ENCODE data around the gene HPD. TPM values are rescaled to one million over a fixed set of nuclear protein-coding genes. Genes with fewer than 3 reads are reported as not detected.
"Not testable (repeated sequence)": the region's sequence is repeated elsewhere in the genome, so short reads cannot be mapped to it uniquely, and the experiment has no call there.

HPD gene
- total RNA-seq, 1 experiment from 2014 or later: not detected

DNA sequence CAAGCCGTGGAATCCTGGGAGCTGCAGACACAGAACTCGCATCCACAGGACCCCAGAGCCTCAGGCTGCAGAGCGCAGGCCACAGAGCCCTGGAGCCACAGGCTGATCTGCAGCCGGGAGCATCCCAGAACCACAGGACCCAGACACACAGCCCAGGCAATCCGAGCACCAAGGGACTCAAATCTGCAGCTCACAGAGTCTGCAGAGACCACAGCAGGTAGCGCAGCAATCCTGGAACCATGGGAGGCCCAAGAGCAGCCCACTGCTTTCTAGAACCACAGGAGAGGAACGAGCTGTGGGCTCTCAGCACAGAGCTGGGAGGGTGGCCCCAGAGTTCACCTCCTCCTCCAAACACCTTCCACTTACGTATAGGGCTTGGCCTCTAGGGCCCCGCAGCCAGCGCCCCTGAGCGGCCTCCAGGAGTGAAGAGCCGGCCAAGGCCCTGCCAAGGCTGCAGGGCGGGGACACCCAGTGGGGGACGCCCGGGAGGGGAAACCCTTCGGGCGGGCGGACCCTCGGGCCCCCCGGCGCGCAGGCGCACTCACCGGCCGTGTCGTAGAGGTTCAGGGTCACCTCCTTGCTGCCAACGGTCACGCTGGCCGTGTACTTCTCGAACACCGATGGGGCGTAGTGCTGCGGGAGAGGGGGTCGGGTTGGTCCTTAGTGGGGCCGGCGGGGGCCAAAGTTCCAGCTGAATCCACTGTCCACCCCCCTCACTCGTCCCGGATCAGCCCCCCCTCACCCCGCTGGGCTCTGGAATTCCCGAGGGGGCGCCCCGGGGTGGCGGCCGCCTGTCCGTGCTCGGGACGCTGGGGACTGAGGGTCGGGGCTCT lies 65.8 kb downstream of the HPD start:
- peaks cover 7% of the 10 kb centered on the region; the same call in 1 of the 2 replicates for H3K36me3 ChIP-seq (ENCODE audit: low read depth, low read length)
- peaks cover 80% of the 10 kb centered on the region for H3K4me1 ChIP-seq (ENCODE audit: insufficient read depth, low read length)
- H3K9ac ChIP-seq (ENCODE audit: low read length): peak overlapping the region; percentile 94
- intact Hi-C loops (cut with micrococcal nuclease): loop anchor here (5.0 to 10.0 kb wide), 3 partner anchors 81 to 232 kb away; partner anchors contain the start of genes BCL7A, ORAI1 and TMEM120B
- BruUV-seq (replicated peaks): TSS peak; percentile 90
- ChIA-PET POLR2A (ENCODE audit: unreplicated experiment) (interaction anchor here (0.7 to 1.0 kb wide), 3 partner anchors 19 to 316 kb away, joined by 4 to 13 read pairs (median 4); no protein-coding TSS in a partner anchor), CTCF (interaction anchor here (0.5 to 3.9 kb wide), 4 partner anchors 17 to 99 kb away, joined by 3 to 45 read pairs (median 4); no protein-coding TSS in a partner anchor)
- H3K27ac ChIP-seq (ENCODE audit: low read length): peak overlapping the region; percentile 96
- no peak for ATAC-seq
- peak overlapping the region; percentile 84 for H3K4me3 ChIP-seq (ENCODE audit: low read length)
- no peak overlapping the region; the same call in 1 of the 2 replicates for H2AFZ ChIP-seq (ENCODE audit: low read length)
- H3K79me2 ChIP-seq (ENCODE audit: low read length): peaks cover 81% of the 10 kb centered on the region
- H3K4me2 ChIP-seq (ENCODE audit: low read length): peak overlapping the region; percentile 93
- no peaks in the 10 kb centered on the region for H3K9me3 ChIP-seq (ENCODE audit: low read length)
- TF ChIP-seq, protein P1, sequence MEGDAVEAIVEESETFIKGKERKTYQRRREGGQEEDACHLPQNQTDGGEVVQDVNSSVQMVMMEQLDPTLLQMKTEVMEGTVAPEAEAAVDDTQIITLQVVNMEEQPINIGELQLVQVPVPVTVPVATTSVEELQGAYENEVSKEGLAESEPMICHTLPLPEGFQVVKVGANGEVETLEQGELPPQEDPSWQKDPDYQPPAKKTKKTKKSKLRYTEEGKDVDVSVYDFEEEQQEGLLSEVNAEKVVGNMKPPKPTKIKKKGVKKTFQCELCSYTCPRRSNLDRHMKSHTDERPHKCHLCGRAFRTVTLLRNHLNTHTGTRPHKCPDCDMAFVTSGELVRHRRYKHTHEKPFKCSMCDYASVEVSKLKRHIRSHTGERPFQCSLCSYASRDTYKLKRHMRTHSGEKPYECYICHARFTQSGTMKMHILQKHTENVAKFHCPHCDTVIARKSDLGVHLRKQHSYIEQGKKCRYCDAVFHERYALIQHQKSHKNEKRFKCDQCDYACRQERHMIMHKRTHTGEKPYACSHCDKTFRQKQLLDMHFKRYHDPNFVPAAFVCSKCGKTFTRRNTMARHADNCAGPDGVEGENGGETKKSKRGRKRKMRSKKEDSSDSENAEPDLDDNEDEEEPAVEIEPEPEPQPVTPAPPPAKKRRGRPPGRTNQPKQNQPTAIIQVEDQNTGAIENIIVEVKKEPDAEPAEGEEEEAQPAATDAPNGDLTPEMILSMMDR (conservative IDR thresholded peaks at IDR 0.05; ENCODE audit: low read depth, low read length): no peak; the same call in 1 of the 2 replicates
- TF ChIP-seq EZH2 (IDR thresholded peaks at IDR 0.05; ENCODE audit: low read length, unreplicated experiment) (no peak), EZH2phosphoT487 (IDR thresholded peaks at IDR 0.05; ENCODE audit: borderline replicate concordance, low read length) (no peak)
- peak; percentile 36 for DNase-seq
- H4K20me1 ChIP-seq (ENCODE audit: low read length): 0 out of 2 replicates have a peak, but pooled peaks cover 3% of the 10 kb centered on the region
- no peaks in the 10 kb centered on the region for H3F3A ChIP-seq (ENCODE audit: low read length, unreplicated experiment)
- H3K9me2 ChIP-seq (replicated peaks; ENCODE audit: low read length): no peaks in the 10 kb centered on the region
- no peaks in the 10 kb centered on the region for H3K27me3 ChIP-seq (ENCODE audit: low read length)

DNA sequence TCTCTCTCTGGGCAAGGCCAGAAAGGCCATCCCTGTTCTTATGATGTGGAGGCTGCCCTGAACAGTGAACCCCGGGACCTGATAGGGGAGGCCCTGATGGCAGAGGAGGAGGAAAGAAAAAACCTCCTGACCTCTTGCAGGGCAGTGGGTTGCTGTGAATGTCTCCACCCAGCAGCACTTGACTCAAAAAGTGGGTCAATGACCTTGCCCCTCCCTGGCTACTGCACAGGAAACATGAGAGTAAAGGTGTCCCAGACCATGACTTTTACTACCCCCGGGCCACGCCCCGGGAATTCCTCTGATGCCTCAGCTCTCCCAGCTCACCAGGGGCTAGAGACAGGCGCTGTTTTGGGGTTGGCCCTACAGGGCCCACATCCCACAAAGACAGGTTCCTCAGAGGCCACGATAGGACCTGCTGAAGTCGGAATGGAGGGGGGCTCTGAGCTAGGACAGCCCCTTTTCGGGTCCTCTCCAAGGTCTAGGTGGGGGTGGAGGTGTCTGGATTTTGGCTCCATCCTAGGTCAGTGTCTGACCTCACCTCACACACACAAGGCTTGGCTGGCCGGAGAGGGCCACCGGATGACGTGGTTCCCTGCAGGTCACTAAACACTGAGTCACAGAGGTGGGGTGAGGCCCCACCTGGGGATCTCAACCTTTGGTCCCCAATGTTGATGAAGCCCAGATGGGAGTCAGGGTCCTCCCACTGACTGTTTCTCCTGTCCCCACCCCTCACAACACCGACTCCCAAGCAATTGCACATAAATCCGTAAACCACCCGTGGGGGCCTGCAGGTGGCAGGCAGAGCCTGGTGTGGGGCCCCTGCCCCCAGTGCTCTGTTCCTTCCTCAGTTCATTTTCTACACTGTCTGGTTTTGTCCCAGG lies 66.7 kb downstream of the HPD start:
- ATAC-seq (peak; percentile 27), DNase-seq (peak; percentile 96)
- BruUV-seq (replicated peaks): no TSS peak
- no peaks in the 10 kb centered on the region for H3K9me3 ChIP-seq (ENCODE audit: low read length)
- peak overlapping the region; percentile 96 for H3K27ac ChIP-seq (ENCODE audit: low read length)
- peaks cover 82% of the 10 kb centered on the region for H3K79me2 ChIP-seq (ENCODE audit: low read length)
- TF ChIP-seq, protein P1 (conservative IDR thresholded peaks at IDR 0.05; ENCODE audit: low read depth, low read length): peak; percentile 21; the same call in 1 of the 2 replicates
- TF ChIP-seq EZH2 (IDR thresholded peaks at IDR 0.05; ENCODE audit: low read length, unreplicated experiment): no peak
- CTCF ChIA-PET: interaction anchor here (0.5 to 0.6 kb wide), 3 partner anchors 94 to 315 kb away, joined by 3 to 4 read pairs (median 3); no protein-coding TSS in a partner anchor
- H3K9me2 ChIP-seq (replicated peaks; ENCODE audit: low read length): no peaks in the 10 kb centered on the region
- H3F3A ChIP-seq (ENCODE audit: low read length, unreplicated experiment): no peaks in the 10 kb centered on the region
- peaks cover 13% of the 10 kb centered on the region; the same call in 1 of the 2 replicates for H3K36me3 ChIP-seq (ENCODE audit: low read depth, low read length)
- no peak overlapping the region for H2AFZ ChIP-seq (ENCODE audit: low read length)
- peaks cover 76% of the 10 kb centered on the region for H3K4me1 ChIP-seq (ENCODE audit: insufficient read depth, low read length)
- peak overlapping the region; percentile 84 for H3K4me3 ChIP-seq (ENCODE audit: low read length)
- H3K4me2 ChIP-seq (ENCODE audit: low read length): peak overlapping the region; percentile 93
- H4K20me1 ChIP-seq (ENCODE audit: low read length): 0 out of 2 replicates have a peak, but pooled peaks cover 3% of the 10 kb centered on the region
- POLR2A ChIA-PET (ENCODE audit: unreplicated experiment): interaction anchor here (0.7 to 1.4 kb wide), 4 partner anchors 17 to 317 kb away, joined by 4 to 8 read pairs (median 5); no protein-coding TSS in a partner anchor
- no peaks in the 10 kb centered on the region for H3K27me3 ChIP-seq (ENCODE audit: low read length)
- H3K9ac ChIP-seq (ENCODE audit: low read length): peak overlapping the region; percentile 94
- intact Hi-C loops (cut with micrococcal nuclease): loop anchor here (5.0 to 10.0 kb wide), 3 partner anchors 80 to 233 kb away; partner anchors contain the start of genes BCL7A, ORAI1 and TMEM120B

DNA sequence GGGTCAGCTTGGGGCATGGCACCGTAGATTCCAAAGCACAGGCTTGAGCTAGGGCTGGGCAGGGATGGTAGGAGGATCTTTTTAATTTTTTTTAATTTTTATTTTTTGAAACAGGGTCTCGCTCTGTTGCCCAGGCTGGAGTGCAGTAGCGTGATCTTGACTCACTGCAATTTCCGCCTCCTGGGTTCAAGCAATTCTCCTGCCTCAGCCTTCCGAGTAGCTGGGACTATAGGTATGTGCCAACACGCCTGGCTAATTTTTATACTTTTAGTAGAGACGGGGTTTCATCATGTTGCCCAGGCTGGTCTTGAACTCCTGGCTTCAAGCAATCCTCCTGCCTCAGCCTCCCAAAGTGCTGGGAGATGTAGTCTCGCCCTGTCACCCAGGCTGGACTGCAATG lies 67.9 kb downstream of the HPD start:
- DNase-seq; H4K20me1 ChIP-seq (ENCODE audit: low read length); CTCF ChIA-PET; ATAC-seq; H2AFZ ChIP-seq (ENCODE audit: low read length); H3F3A ChIP-seq (ENCODE audit: low read length, unreplicated experiment); H3K27me3 ChIP-seq (ENCODE audit: low read length); BruUV-seq (replicated peaks); H3K9me3 ChIP-seq (ENCODE audit: low read length); H3K9me2 ChIP-seq (replicated peaks; ENCODE audit: low read length): not testable (repeated sequence)
- peaks cover 73% of the 10 kb centered on the region for H3K79me2 ChIP-seq (ENCODE audit: low read length)
- peak overlapping the region; percentile 94 for H3K9ac ChIP-seq (ENCODE audit: low read length)
- POLR2A ChIA-PET (ENCODE audit: unreplicated experiment): interaction anchor here (1.4 kb wide), 1 partner anchor 104 kb away, joined by 8 read pairs; no protein-coding TSS in a partner anchor
- H3K36me3 ChIP-seq (ENCODE audit: low read depth, low read length): peaks cover 14% of the 10 kb centered on the region; the same call in 1 of the 2 replicates
- H3K4me1 ChIP-seq (ENCODE audit: insufficient read depth, low read length): peaks cover 74% of the 10 kb centered on the region
- H3K4me2 ChIP-seq (ENCODE audit: low read length): peak overlapping the region; percentile 93
- intact Hi-C loops (cut with micrococcal nuclease): loop anchor here (5.0 to 10.0 kb wide), 3 partner anchors 78 to 234 kb away; partner anchors contain the start of genes BCL7A, ORAI1 and TMEM120B
- H3K4me3 ChIP-seq (ENCODE audit: low read length): peak overlapping the region; percentile 55
- H3K27ac ChIP-seq (ENCODE audit: low read length): peak overlapping the region; percentile 96
